Hippocampal formation (tissue), 2 donors: Measurements from ENCODE around the gene ZNF557.

Source experiments
- DNase-seq, 2 donors: peaks; one replicate each; lab custom pipeline; 2025; lab: John Stamatoyannopoulos, UW

Gene ZNF557

GRCh38 chr19:7074705-7075282 lies 5.3 kb downstream of the ZNF557 start:
- no peak for DNase-seq

DNA sequence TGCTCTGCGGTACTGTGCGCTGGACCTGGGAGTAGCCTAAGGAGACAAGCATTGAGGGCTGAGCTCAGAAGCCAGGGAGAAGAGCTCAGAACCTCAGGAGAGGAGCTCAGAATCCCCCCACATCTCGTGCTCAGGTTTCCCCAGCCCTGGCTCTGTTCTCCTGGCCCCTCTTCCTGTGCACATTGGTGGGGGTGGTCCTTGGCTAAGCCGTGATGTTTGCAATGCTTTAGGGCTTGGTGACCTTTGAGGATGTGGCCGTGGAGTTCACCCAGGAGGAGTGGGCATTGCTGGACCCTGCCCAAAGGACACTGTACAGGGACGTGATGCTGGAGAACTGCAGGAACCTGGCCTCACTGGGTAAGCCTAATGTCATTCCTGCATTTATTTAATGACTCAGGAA lies 6.6 kb downstream of the ZNF557 start:
- DNase-seq: no peak

GRCh38 chr19:7078008-7078407 lies 8.5 kb downstream of the ZNF557 start:
- DNase-seq: no peak

DNA sequence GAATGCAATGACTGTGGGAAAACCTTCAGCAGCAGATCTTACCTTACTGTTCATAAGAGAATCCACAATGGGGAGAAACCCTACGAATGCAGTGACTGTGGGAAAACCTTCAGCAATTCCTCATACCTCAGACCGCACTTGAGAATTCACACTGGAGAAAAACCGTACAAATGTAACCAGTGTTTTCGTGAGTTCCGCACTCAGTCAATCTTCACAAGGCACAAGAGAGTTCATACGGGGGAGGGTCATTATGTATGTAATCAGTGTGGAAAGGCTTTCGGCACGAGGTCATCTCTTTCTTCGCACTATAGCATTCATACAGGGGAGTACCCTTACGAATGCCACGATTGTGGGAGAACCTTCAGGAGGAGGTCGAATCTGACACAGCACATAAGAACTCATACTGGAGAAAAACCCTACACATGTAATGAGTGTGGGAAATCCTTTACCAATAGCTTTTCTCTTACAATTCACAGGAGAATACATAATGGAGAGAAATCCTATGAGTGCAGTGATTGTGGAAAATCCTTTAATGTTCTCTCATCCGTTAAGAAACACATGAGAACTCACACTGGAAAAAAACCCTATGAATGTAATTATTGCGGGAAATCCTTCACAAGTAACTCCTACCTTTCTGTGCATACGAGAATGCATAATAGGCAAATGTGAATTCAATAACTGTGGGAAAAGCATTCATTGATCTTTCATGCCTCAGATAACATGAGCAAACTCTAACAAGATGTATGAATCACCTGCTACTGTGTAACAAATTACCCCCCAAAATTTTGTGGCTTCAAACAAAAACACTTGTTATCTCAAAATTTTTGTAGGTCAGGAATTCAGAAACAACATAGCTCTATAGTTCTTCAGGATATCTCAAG lies 13.8 kb downstream of the ZNF557 start:
- DNase-seq: no peak

DNA sequence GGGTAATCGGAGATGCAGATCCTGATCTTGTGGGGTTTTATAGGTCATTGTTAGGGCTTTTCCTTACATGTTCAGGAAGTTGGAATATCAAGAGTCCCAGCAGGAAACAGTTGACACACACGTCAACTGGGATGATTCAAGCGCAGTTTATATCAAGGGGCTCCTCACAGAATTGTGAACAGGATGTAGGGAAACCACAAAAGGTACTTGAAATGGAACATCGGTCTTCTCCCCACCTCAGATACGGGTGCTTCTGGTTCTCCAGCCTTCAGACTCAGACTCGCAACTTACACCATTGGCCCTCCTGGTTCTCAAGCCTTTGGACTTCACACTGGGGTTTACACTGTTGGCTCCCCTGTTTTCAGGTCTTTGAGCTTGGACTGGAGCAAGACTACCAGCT lies 19.5 kb downstream of the ZNF557 start:
- DNase-seq: no peak

DNA sequence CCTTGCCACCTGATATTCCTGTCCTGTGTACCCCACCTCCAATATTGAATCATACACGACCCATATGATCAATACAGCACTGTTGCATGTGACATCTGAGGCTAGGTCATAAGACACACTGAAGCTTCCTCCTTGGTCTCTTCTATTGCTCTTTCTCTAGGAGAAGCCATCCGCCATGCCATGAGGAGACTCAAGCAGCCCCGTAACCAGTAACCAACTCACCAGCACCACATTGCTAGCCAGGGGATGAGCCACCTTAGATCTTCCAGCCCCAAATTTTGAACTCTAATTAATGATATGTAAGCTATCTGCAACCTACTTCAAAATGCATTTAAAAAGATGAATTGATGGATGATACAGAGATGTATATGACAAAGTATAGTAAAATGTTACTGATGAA lies 28.6 kb downstream of the ZNF557 start:
- DNase-seq: no peak

GRCh38 chr19:7098701-7099596 lies 29.4 kb downstream of the ZNF557 start:
- DNase-seq: peak; percentile 85 to 91

GRCh38 chr19:7099597-7099921 lies 30.1 kb downstream of the ZNF557 start:
- DNase-seq: no peak

- no peak for DNase-seq
Observed at GRCh38 chr19:7101498-7102253, 32.2 kb downstream of the ZNF557 start.

- peak in 1 of 2 donors; percentile 14 for DNase-seq
Observed at GRCh38 chr19:7104747-7105447, 35.4 kb downstream of the ZNF557 start.

- no peak for DNase-seq
Observed at GRCh38 chr19:7106711-7107657, 37.5 kb downstream of the ZNF557 start.

GRCh38 chr19:7109678-7110289 lies 40.3 kb downstream of the ZNF557 start:
- DNase-seq: no peak

GRCh38 chr19:7112675-7113074 lies 43.2 kb downstream of the ZNF557 start:
- DNase-seq: no peak

- no peak for DNase-seq
Observed at GRCh38 chr19:7113233-7113632, 43.7 kb downstream of the ZNF557 start.

DNA sequence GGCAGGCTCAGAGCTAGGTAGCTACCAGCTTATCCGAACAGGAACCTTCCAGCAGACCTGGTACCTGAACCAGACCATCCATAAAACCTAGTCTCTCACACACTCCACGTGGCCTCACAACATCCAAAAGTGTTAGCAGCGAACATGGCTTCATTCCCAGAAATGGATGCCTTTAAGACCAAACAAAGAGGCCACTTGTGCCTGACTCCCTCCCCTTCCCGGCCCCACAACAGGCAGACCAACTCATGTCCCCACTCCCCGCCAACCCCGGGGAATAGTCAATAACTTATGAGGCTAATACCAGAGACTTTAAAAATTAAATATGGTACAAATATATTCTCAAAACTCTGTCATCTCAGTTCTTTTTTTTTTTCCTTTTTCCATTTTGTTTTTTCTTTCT lies 46.2 kb downstream of the ZNF557 start:
- DNase-seq: peak; percentile 72 to 86

DNA sequence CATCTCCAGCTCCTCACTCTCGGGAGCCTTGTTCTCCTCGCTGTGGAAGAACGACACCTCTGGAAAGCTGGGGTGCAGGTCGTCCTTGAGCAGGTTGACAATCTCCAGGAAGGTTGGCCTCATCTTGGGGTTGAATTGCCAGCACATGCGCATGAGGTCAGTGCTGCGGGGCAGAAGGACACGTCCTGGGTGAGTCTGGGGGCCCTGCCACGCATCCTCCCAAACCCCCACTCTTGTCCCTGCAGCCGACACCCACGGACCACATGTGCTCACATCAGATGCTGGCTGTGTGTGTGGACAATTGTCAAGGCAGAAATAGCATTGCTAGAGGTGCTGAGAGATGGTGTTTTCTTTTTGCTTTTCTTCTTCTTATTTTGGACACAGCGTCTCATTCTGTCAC lies 47.7 kb downstream of the ZNF557 start:
- no peak for DNase-seq

DNA sequence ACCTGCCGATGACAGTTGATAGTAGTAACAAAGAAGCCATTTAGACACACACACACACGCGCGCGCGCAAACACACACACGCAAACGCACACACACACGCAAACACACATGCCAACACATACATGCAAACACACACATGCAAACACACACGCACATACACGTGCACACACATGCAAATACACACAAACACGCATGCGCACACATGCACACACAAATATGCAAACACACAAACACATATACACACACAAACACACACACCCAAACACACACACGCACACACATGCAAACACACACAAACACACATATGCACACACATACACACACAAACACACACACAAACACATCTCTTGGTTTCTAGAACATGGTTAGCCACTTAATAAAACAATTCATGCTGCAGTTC lies 50.1 kb downstream of the ZNF557 start:
- DNase-seq: no peak

DNA sequence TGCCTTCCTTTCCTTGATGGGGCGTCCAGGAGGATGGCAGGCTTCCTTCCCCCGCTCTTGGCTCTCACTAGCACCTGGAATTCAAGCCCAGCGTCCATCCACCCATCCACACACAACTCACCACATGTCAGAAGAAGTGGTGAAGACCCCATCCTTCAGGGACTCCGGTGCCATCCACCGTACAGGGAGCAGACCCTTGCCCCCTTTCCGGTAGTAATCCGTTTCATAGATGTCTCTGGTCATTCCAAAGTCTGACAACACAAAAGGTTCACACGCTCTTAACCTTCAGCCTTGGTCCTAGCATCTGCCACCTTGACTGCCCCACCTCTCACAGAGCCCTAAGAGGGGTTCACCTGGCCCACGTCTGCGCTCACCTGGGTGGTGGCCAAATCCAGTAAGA lies 51.0 kb downstream of the ZNF557 start:
- no peak for DNase-seq

GRCh38 chr19:7122701-7123100 lies 53.2 kb downstream of the ZNF557 start:
- no peak for DNase-seq

- DNase-seq: no peak
Observed at GRCh38 chr19:7124782-7125181, 55.3 kb downstream of the ZNF557 start.
